Measurements from ENCODE around the gene B4GALT1.

Gene B4GALT1, protein sequence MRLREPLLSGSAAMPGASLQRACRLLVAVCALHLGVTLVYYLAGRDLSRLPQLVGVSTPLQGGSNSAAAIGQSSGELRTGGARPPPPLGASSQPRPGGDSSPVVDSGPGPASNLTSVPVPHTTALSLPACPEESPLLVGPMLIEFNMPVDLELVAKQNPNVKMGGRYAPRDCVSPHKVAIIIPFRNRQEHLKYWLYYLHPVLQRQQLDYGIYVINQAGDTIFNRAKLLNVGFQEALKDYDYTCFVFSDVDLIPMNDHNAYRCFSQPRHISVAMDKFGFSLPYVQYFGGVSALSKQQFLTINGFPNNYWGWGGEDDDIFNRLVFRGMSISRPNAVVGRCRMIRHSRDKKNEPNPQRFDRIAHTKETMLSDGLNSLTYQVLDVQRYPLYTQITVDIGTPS

DNA sequence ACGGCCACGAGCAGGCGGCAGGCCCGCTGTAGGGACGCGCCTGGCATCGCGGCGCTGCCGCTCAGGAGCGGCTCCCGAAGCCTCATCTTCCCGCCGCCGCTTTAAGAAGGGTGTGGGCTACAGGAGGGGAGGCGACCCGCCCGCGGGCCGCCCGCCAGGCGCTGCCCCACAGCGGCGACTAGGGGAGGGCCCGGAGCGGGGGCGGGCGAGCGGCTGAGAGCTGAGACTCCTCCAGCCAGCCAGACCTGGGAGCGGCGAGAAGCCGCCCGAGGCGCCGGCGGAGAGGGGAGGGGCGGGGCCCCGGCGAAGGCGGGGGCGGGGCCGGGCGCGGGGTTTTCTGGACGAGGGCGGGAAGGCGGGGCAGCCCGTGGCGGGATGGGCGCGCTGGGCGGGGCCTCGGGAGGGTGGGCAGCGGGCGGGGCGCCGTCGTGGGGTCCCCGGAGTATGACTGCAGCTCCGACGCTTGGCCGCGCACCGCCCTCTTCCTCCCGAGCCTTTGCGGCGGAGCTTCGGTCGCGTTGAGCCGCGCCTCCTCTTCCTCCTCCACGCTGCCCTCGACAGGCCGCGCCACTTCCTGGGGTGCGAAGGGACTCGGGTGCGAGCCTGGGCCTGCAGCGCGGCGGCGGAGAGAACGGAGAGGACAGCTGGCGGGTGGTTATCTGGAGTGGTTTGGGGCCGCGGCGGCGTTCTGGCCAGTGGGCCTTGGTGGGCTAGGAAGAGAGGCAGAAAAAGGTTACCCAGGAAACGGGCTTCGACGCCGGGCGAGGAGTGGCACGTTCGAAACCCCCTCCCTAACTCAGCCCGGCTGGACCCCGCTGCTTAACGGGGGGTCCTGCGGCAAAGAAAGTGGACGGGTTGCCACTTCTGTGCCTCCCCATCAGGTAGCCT is at the start of gene B4GALT1:
Gene B4GALT1, minus strand, starts transcription at position 253 of the 888 bp plus-strand sequence. Its CDS starts 167 bp downstream, at position 86.
- Histone ChIP-seq H3K27me3 (ENCODE audit: insufficient read depth, low read length) (peaks cover 34% of the 10 kb centered on the region), H3K4me3 (ENCODE audit: low read length) (peak within 1 kb of the TSS; percentile 83), H3K9ac (ENCODE audit: low read depth, low read length) (peak within 1 kb of the TSS; percentile 81; the same call in 1 of the 2 replicates), H3K9me3 (ENCODE audit: insufficient read depth, low read depth, low read length) (no peaks in the 10 kb centered on the region), H3K27ac (ENCODE audit: low read length) (no peak within 1 kb of the TSS), H3K4me1 (ENCODE audit: insufficient read depth, low read length) (peaks cover 9% of the 10 kb centered on the region), H3K36me3 (ENCODE audit: insufficient read depth, low read depth, low read length) (no peaks in the 10 kb centered on the region)

DNA sequence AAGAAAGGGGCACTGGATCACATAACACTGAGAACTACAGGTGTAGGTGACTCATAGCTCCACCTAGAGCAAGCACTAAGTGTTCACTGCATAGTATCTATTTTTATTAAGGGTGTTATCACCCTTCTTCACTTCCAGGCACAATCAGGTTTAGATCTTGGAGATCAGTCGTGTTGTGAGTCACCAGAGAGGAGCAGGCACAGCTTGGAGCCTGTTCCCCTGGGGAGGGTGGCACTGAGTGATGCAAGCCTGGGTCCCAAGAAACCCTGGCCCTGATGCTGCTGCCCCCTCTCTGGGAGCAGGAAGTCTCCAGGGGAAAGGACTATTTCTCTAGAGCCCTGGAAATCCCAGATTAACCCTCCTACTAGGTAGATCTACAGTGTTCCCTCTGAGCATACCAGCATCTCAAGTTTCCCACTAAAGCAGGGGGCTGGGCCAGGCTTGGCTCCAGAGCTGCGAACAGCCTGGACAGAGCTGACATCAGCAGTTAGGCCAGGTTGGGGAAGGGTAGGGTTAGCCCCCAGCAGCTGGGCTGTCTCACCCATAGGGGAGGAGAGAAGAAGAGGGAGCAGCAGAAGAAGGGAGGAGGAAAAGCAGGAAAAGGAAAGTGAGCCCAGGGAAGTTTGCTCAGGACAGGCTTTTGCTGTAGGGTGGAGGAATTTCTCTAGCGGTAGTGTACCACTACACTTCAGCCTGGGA is 44.7 kb upstream of the B4GALT1 start:
- H3K4me1 ChIP-seq (ENCODE audit: insufficient read depth, low read length), result no peaks in the 10 kb centered on the region
- H3K27ac ChIP-seq (ENCODE audit: low read length), result no peak overlapping the region
- no peaks in the 10 kb centered on the region for H3K36me3 ChIP-seq (ENCODE audit: insufficient read depth, low read depth, low read length)
- peaks cover 5% of the 10 kb centered on the region; the same call in 1 of the 2 replicates for H3K27me3 ChIP-seq (ENCODE audit: insufficient read depth, low read length)
- H3K9me3 ChIP-seq (ENCODE audit: insufficient read depth, low read depth, low read length), result no peaks in the 10 kb centered on the region
- H3K9ac ChIP-seq (ENCODE audit: low read depth, low read length), result no peak overlapping the region
- no peak overlapping the region for H3K4me3 ChIP-seq (ENCODE audit: low read length)

DNA sequence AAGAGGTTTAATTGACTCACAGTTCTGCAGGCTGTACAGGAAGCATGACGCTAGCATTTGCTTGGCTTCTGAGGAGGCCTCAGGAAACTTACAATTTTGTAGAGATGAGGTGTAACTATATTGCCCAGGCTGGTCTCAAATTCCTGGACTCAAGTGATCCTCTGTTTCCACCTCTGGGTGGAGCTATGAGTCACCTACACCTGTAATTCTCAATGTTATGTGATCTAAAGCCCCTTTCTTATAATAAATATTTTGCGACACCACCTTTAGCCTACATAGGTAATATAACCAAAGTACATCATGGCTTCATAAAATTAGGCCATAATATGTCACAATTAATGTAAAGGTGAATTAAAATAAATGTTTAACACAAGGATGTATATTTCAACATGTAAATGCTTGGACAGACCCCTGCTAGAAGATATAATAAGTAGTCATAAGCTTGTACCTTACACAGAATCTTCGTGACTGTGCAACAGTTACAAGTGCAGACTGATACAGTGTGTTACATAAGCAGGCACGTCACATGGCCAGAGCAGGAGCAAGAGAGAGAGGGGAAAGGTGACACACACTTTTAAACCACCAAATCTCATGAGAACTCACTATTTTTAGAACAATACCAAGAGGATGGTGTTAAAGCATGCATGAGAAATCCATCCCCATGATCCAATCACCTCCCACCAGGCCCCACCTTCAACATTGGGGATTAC is 43.0 kb upstream of the B4GALT1 start:
- Histone ChIP-seq H3K27me3 (ENCODE audit: insufficient read depth, low read length) (no peaks in the 10 kb centered on the region), H3K27ac (ENCODE audit: low read length) (no peak overlapping the region), H3K9ac (ENCODE audit: low read depth, low read length) (no peak overlapping the region), H3K4me3 (ENCODE audit: low read length) (no peak overlapping the region), H3K36me3 (ENCODE audit: insufficient read depth, low read depth, low read length) (no peaks in the 10 kb centered on the region), H3K9me3 (ENCODE audit: insufficient read depth, low read depth, low read length) (no peaks in the 10 kb centered on the region), H3K4me1 (ENCODE audit: insufficient read depth, low read length) (no peaks in the 10 kb centered on the region)

DNA sequence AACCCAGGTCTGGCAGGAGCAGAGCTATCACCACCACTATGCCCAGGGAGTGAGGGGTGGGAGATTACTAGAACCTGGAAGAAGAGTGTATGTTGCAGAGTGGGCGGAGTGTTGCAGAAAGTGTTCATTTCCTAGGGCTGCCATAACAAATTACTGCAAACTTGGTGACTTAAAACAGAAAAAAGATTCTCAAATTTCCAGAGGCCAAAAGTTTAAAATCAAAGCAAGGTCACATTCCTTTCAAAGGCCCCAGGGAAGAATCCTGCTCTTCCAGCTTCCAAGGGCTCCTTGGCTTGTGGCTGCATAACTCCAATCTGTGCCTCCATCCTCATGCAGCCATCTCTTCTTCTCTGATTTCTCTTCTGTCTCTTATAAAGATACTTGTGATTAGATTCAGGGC is 42.3 kb upstream of the B4GALT1 start:
- Histone ChIP-seq H3K9me3 (ENCODE audit: insufficient read depth, low read depth, low read length) (no peaks in the 10 kb centered on the region), H3K4me3 (ENCODE audit: low read length) (no peak overlapping the region), H3K27me3 (ENCODE audit: insufficient read depth, low read length) (no peaks in the 10 kb centered on the region), H3K4me1 (ENCODE audit: insufficient read depth, low read length) (no peaks in the 10 kb centered on the region), H3K36me3 (ENCODE audit: insufficient read depth, low read depth, low read length) (no peaks in the 10 kb centered on the region), H3K9ac (ENCODE audit: low read depth, low read length) (no peak overlapping the region), H3K27ac (ENCODE audit: low read length) (no peak overlapping the region)

- Histone ChIP-seq H3K9me3 (ENCODE audit: insufficient read depth, low read depth, low read length) (no peaks in the 10 kb centered on the region), H3K27ac (ENCODE audit: low read length) (no peak overlapping the region), H3K4me3 (ENCODE audit: low read length) (no peak overlapping the region), H3K27me3 (ENCODE audit: insufficient read depth, low read length) (no peaks in the 10 kb centered on the region; the same call in 1 of the 2 replicates), H3K36me3 (ENCODE audit: insufficient read depth, low read depth, low read length) (no peaks in the 10 kb centered on the region), H3K9ac (ENCODE audit: low read depth, low read length) (no peak overlapping the region), H3K4me1 (ENCODE audit: insufficient read depth, low read length) (no peaks in the 10 kb centered on the region)
Measured at GRCh38 chr9:33202552-33203201, 35.5 kb upstream of the B4GALT1 start.

- Histone ChIP-seq H3K9me3 (ENCODE audit: insufficient read depth, low read depth, low read length) (no peaks in the 10 kb centered on the region), H3K9ac (ENCODE audit: low read depth, low read length) (no peak overlapping the region), H3K27ac (ENCODE audit: low read length) (no peak overlapping the region), H3K36me3 (ENCODE audit: insufficient read depth, low read depth, low read length) (no peaks in the 10 kb centered on the region), H3K27me3 (ENCODE audit: insufficient read depth, low read length) (no peaks in the 10 kb centered on the region; the same call in 1 of the 2 replicates), H3K4me1 (ENCODE audit: insufficient read depth, low read length) (no peaks in the 10 kb centered on the region), H3K4me3 (ENCODE audit: low read length) (no peak overlapping the region)
Measured at GRCh38 chr9:33202018-33202417, 34.9 kb upstream of the B4GALT1 start.

GRCh38 chr9:33198165-33198564 is 31.0 kb upstream of the B4GALT1 start:
- H3K36me3 ChIP-seq (ENCODE audit: insufficient read depth, low read depth, low read length), result no peaks in the 10 kb centered on the region
- H3K9me3 ChIP-seq (ENCODE audit: insufficient read depth, low read depth, low read length), result no peaks in the 10 kb centered on the region
- H3K27ac ChIP-seq (ENCODE audit: low read length), result no peak overlapping the region
- H3K4me1 ChIP-seq (ENCODE audit: insufficient read depth, low read length), result no peaks in the 10 kb centered on the region
- H3K9ac ChIP-seq (ENCODE audit: low read depth, low read length), result no peak overlapping the region
- no peaks in the 10 kb centered on the region; the same call in 1 of the 2 replicates for H3K27me3 ChIP-seq (ENCODE audit: insufficient read depth, low read length)
- H3K4me3 ChIP-seq (ENCODE audit: low read length), result no peak overlapping the region

DNA sequence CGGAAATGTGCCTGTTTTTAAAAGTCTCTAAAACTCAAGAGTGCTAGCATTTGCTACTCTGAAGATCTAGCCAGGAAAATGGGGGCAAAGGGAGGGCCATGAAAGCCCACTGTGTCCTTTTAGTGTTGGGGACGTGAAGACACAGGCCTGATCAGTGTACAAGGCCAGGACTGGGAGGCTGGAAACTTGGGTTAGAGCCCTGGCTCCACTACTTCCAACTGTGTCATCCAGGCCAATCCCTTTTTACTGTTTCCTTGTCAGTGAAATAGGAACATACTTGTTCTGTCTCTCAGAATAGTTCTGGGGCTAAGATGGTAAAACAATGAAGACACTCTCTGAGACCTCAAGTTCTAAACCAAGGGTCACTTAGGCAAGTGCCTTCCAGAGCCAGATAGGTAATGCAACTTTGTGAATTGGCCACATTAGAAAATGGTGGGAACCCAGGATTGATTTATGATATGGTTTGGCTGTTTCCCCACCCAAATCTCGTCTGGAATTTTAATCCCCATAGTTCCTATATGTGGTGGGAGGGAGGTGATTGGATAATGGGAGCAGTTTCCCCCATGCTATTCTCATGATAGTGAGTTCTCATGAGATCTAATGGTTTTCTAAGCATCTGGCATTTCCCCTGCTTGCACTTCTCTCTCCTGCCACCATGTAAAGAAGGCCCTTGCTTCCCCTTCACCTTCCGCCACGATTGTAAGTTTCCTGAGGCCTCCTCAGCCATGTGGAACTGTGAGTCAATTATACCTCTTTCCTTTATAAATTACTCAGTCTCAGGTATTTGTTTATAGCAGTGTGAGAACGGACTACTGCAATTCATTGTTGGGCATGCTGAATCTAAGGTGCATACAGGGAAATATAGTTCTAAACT is 30.4 kb upstream of the B4GALT1 start:
- Histone ChIP-seq H3K36me3 (ENCODE audit: insufficient read depth, low read depth, low read length) (no peaks in the 10 kb centered on the region), H3K27me3 (ENCODE audit: insufficient read depth, low read length) (no peaks in the 10 kb centered on the region; the same call in 1 of the 2 replicates), H3K9ac (ENCODE audit: low read depth, low read length) (no peak overlapping the region), H3K4me1 (ENCODE audit: insufficient read depth, low read length) (no peaks in the 10 kb centered on the region), H3K4me3 (ENCODE audit: low read length) (no peak overlapping the region), H3K9me3 (ENCODE audit: insufficient read depth, low read depth, low read length) (no peaks in the 10 kb centered on the region), H3K27ac (ENCODE audit: low read length) (no peak overlapping the region)

- Histone ChIP-seq H3K9ac (ENCODE audit: low read depth, low read length) (no peak overlapping the region), H3K4me1 (ENCODE audit: insufficient read depth, low read length) (no peaks in the 10 kb centered on the region)
Measured at GRCh38 chr9:33196736-33197135, 29.6 kb upstream of the B4GALT1 start.

GRCh38 chr9:33193818-33194217 is 26.7 kb upstream of the B4GALT1 start:
- Histone ChIP-seq H3K4me1 (ENCODE audit: insufficient read depth, low read length) (no peaks in the 10 kb centered on the region), H3K36me3 (ENCODE audit: insufficient read depth, low read depth, low read length) (no peaks in the 10 kb centered on the region), H3K9ac (ENCODE audit: low read depth, low read length) (no peak overlapping the region), H3K27ac (ENCODE audit: low read length) (no peak overlapping the region), H3K4me3 (ENCODE audit: low read length) (no peak overlapping the region), H3K9me3 (ENCODE audit: insufficient read depth, low read depth, low read length) (no peaks in the 10 kb centered on the region), H3K27me3 (ENCODE audit: insufficient read depth, low read length) (no peaks in the 10 kb centered on the region)

More at GRCh38 chr9:33196736-33197135, 29.6 kb upstream of the B4GALT1 start:
- Histone ChIP-seq H3K4me3 (ENCODE audit: low read length) (no peak overlapping the region), H3K36me3 (ENCODE audit: insufficient read depth, low read depth, low read length) (no peaks in the 10 kb centered on the region), H3K27me3 (ENCODE audit: insufficient read depth, low read length) (no peaks in the 10 kb centered on the region; the same call in 1 of the 2 replicates), H3K27ac (ENCODE audit: low read length) (no peak overlapping the region), H3K9me3 (ENCODE audit: insufficient read depth, low read depth, low read length) (no peaks in the 10 kb centered on the region)
